Thyroid gland (tissue), 4 donors: ENCODE data around the gene NEDD1. TPM values are rescaled to one million over a fixed set of nuclear protein-coding genes. Genes with fewer than 3 reads are reported as not detected.

ENCODE experiments used
- DNase-seq, 2 donors: peaks; one replicate each; pipeline ENCODE4 v3.0.0-alpha.2; 2019
- H3K27ac ChIP-seq, 3 donors: fragments of 200-600 bp; sonication (generic); 1 replicate in 2 of 3; 2 replicates in 1 of 3; pipeline ENCODE4 v1.5.1; 2016 to 2019; ENCODE audit warnings: mild to moderate bottlenecking in 1 of 3, moderate library complexity in 1 of 3
- H3K27me3 ChIP-seq: fragments of 200-600 bp; sonication (generic); one replicate; pipeline ENCODE4 v1.5.1; 2019
- H3K36me3 ChIP-seq, 2 donors: fragments of 200-600 bp; sonication (generic); one replicate each; pipeline ENCODE4 v1.5.1; 2016 to 2019
- H3K4me1 ChIP-seq, 2 donors: fragments of 200-600 bp; sonication (generic); one replicate each; pipeline ENCODE4 v1.5.1; 2017 to 2019
- H3K4me3 ChIP-seq, 3 donors: fragments of 200-600 bp; sonication (generic); replicated peaks in 1 of 3; 1 replicate in 2 of 3; 2 replicates in 1 of 3; pipeline ENCODE4 v1.5.1; 2016; ENCODE audit warnings: mild to moderate bottlenecking in 1 of 3
- H3K9me3 ChIP-seq: fragments of 200-600 bp; sonication (generic); one replicate; pipeline ENCODE4 v1.5.1; 2017
- CTCF ChIP-seq, 6 experiments: fragments of 200-600 bp in 3 of 6; fragments of 450-650 bp in 3 of 6; sonication (generic) in 3 of 6; IDR thresholded peaks; one replicate each; pipeline ENCODE4 v1.5.1; 2016 to 2019; ENCODE audit warnings: antibody characterized with exemption in 6 of 6, mild to moderate bottlenecking in 2 of 6, inconsistent platforms in 1 of 6, moderate library complexity in 1 of 6
- POLR2A ChIP-seq, 2 donors: fragments of 450-650 bp; IDR thresholded peaks; one replicate each; pipeline ENCODE4 v1.6.1; 2017; ENCODE audit warnings: antibody characterized with exemption in 2 of 2, mild to moderate bottlenecking in 2 of 2, moderate library complexity in 1 of 2
- WGBS, 2 donors: methylation state at CpG; one replicate each; pipeline ENCODE4 v1.1.5; 2017; 5-methylcytosine and 5-hydroxymethylcytosine counted together
- intact Hi-C: fragments of 100-400 bp; cut with DNase I; formaldehyde crosslinking; loops from one replicate; pipeline ENCODE4 v1.15.1; 2023
- total RNA-seq, 4 donors: library from RNA; depleted of rRNA; stranded (reverse); fragments of >200 nt; gene quantifications; one replicate each; pipeline ENCODE4 v1.2.3, GENCODE V29; 2016

The NEDD1 gene
- total RNA-seq, 4 donors from 2014 or later: 17.2 to 27.7 (median 18.3) TPM

GRCh38 chr12:96864335-96864734, 42.7 kb upstream of the NEDD1 start:
- no peak for TF ChIP-seq POLR2A (IDR thresholded peaks at IDR 0.05)
- no peak for TF ChIP-seq CTCF (IDR thresholded peaks at IDR 0.05)
- H3K36me3 ChIP-seq: no peaks in the 10 kb centered on the region
- H3K27ac ChIP-seq: no peak overlapping the region
- intact Hi-C loops: no loop called here
- no peak overlapping the region for H3K4me3 ChIP-seq
- no peaks in the 10 kb centered on the region for H3K9me3 ChIP-seq
- H3K4me1 ChIP-seq: no peaks in the 10 kb centered on the region
- WGBS, 2 donors: 15 to 28% methylated on average over 4 of the region's 4 CpGs
- H3K27me3 ChIP-seq: no peaks in the 10 kb centered on the region
- DNase-seq: peak; percentile 16 to 18

- no peak overlapping the region for H3K4me3 ChIP-seq
- 77 to 95% methylated on average over 4 of the region's 4 CpGs for WGBS, 2 donors
- TF ChIP-seq CTCF (IDR thresholded peaks at IDR 0.05): no peak
- no peak for TF ChIP-seq POLR2A (IDR thresholded peaks at IDR 0.05)
- no peaks in the 10 kb centered on the region for H3K27me3 ChIP-seq
- no peaks in the 10 kb centered on the region for H3K9me3 ChIP-seq
- no peak overlapping the region for H3K27ac ChIP-seq
- no peaks in the 10 kb centered on the region for H3K4me1 ChIP-seq
- no peak for DNase-seq
- H3K36me3 ChIP-seq: no peaks in the 10 kb centered on the region
- intact Hi-C loops: no loop called here
Measured at GRCh38 chr12:96866801-96867590, 40.1 kb upstream of the NEDD1 start.

GRCh38 chr12:96870946-96871345, 36.1 kb upstream of the NEDD1 start:
- H3K4me3 ChIP-seq: no peak overlapping the region
- TF ChIP-seq POLR2A (IDR thresholded peaks at IDR 0.05) (no peak), CTCF (IDR thresholded peaks at IDR 0.05) (no peak)
- 88 to 94% methylated on average over 1 of the region's 1 CpG for WGBS, 2 donors
- H3K9me3 ChIP-seq: no peaks in the 10 kb centered on the region
- no peak overlapping the region for H3K27ac ChIP-seq
- H3K4me1 ChIP-seq: no peaks in the 10 kb centered on the region
- H3K27me3 ChIP-seq: peaks cover 3% of the 10 kb centered on the region
- H3K36me3 ChIP-seq: no peaks in the 10 kb centered on the region
- no peak for DNase-seq
- intact Hi-C loops: no loop called here

GRCh38 chr12:96872961-96873360, 34.1 kb upstream of the NEDD1 start:
- peaks cover 3% of the 10 kb centered on the region for H3K27me3 ChIP-seq
- no peaks in the 10 kb centered on the region for H3K9me3 ChIP-seq
- no peak overlapping the region for H3K27ac ChIP-seq
- no peak for TF ChIP-seq POLR2A (IDR thresholded peaks at IDR 0.05)
- TF ChIP-seq CTCF (IDR thresholded peaks at IDR 0.05): no peak
- H3K36me3 ChIP-seq: no peaks in the 10 kb centered on the region
- intact Hi-C loops: no loop called here
- no peak for DNase-seq
- H3K4me1 ChIP-seq: no peaks in the 10 kb centered on the region
- no peak overlapping the region for H3K4me3 ChIP-seq

DNA sequence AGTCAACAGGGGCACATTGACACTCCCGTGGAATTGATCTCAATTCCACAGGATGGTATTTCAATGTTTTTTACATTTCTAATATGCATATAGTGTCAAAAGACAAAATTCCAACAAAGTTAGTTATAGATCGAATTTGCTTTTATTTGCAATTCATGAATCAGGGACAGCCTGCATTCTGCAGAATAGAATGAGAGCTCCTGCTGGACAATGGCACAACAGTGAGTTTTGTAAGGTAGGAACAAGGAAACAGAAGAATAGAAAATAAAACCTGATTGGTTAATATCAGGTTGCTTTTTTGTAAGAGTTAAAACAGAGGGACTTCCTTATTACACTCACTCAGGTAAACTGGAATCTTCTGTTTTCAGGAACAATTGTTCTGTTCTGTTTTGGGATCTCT, 32.8 kb upstream of the NEDD1 start:
- TF ChIP-seq POLR2A (IDR thresholded peaks at IDR 0.05) (no peak), CTCF (IDR thresholded peaks at IDR 0.05) (no peak)
- Histone ChIP-seq H3K4me1 (no peaks in the 10 kb centered on the region), H3K4me3 (no peak overlapping the region), H3K27me3 (peaks cover 3% of the 10 kb centered on the region), H3K9me3 (no peaks in the 10 kb centered on the region), H3K27ac (no peak overlapping the region), H3K36me3 (no peaks in the 10 kb centered on the region)
- 93% methylated on average over 2 of the region's 2 CpGs for WGBS, 2 donors
- intact Hi-C loops: no loop called here
- no peak for DNase-seq
